SK-N-SH (cell line): ENCODE data around the gene COL8A1. TPM values are rescaled to one million over a fixed set of nuclear protein-coding genes. Genes with fewer than 3 reads are reported as not detected.

Experiments used
- CTCF ChIA-PET: fragments of 300-600, 350-600 bp; formaldehyde crosslinking; extraction: SDS; loops from one replicate; lab custom pipeline; 2021; lab: Yijun Ruan, JAX
- POLR2A ChIA-PET: fragments of 350-600 bp; sonication (Branson Sonifier 250); formaldehyde crosslinking; extraction: SDS; loops from one replicate; lab custom pipeline; 2020; ENCODE audit warnings: antibody characterized with exemption, inconsistent platforms; lab: Yijun Ruan, JAX
- DNase-seq: peaks from one replicate; pipeline ENCODE4 v3.0.0; 2012
- H2AFZ ChIP-seq: fragments of 200-600 bp; sonication (generic); 2 replicates; pipeline ENCODE4 v1.8.1; 2016; ENCODE audit warnings: antibody characterized with exemption, mild to moderate bottlenecking, low read depth
- H3F3A ChIP-seq: fragments of 200-600 bp; sonication (generic); replicated peaks from 2 replicates; pipeline ENCODE3; 2016; ENCODE audit warnings: antibody characterized with exemption, mild to moderate bottlenecking; ENCODE audit not compliant: insufficient read depth
- H3K27ac ChIP-seq, 2 experiments: fragments of 200-500 bp in 1 of 2; fragments of 200-600 bp in 1 of 2; sonication (Bioruptor generic) in 1 of 2; sonication (generic), shearing (Covaris generic) in 1 of 2; 2 replicates each; pipeline versions ENCODE4 v1.5.1 to v1.6.1; 2014 to 2016; ENCODE audit warnings: low read depth in 2 of 2, inconsistent platforms in 1 of 2, low read length in 1 of 2, mild to moderate bottlenecking in 1 of 2, mixed read lengths in 1 of 2
- H3K27me3 ChIP-seq: fragments of 200-600 bp; sonication (generic), shearing (Covaris generic); 2 replicates; pipeline ENCODE4 v1.6.1; 2016; ENCODE audit warnings: mixed run types; ENCODE audit not compliant: insufficient read depth
- H3K36me3 ChIP-seq, 2 experiments: fragments of 200-500 bp in 1 of 2; fragments of 200-600 bp in 1 of 2; sonication (Bioruptor generic) in 1 of 2; sonication (generic) in 1 of 2; replicated peaks in 1 of 2; 2 replicates each; pipeline versions ENCODE3 to v1.5.1; 2014 to 2016; ENCODE audit warnings: low read length in 1 of 2, mild to moderate bottlenecking in 1 of 2; ENCODE audit not compliant: insufficient read depth in 2 of 2, control insufficient read depth in 1 of 2
- H3K4me1 ChIP-seq, 2 experiments: fragments of 200-500 bp in 1 of 2; fragments of 200-600 bp in 1 of 2; sonication (Bioruptor generic) in 1 of 2; sonication (generic), shearing (Covaris generic) in 1 of 2; 2 replicates each; pipeline versions ENCODE4 v1.5.1 to v1.6.1; 2014 to 2016; ENCODE audit warnings: low read depth in 1 of 2, low read length in 1 of 2, mixed run types in 1 of 2; ENCODE audit not compliant: insufficient read depth in 2 of 2, control insufficient read depth in 1 of 2
- H3K4me2 ChIP-seq: fragments of 200-600 bp; sonication (generic), shearing (Covaris generic); 2 replicates; pipeline ENCODE4 v1.6.1; 2017; ENCODE audit warnings: mixed run types
- H3K4me3 ChIP-seq, 2 experiments: fragments of 200-500 bp in 1 of 2; fragments of 200-600 bp in 1 of 2; sonication (Bioruptor generic) in 1 of 2; sonication (generic), shearing (Covaris generic) in 1 of 2; 2 replicates each; pipeline versions ENCODE4 v1.5.1 to v1.8.1; 2014 to 2016; ENCODE audit warnings: low read depth in 2 of 2, inconsistent platforms in 1 of 2, low read length in 1 of 2, mild to moderate bottlenecking in 1 of 2, mixed read lengths in 1 of 2, moderate library complexity in 1 of 2
- H3K79me2 ChIP-seq: fragments of 200-600 bp; sonication (generic); 2 replicates; pipeline ENCODE4 v1.8.1; 2017; ENCODE audit warnings: mild to moderate bottlenecking; ENCODE audit not compliant: insufficient read depth
- H3K9ac ChIP-seq: fragments of 200-600 bp; sonication (generic); 2 replicates; pipeline ENCODE4 v1.6.1; 2017; ENCODE audit warnings: mixed run types
- H3K9me2 ChIP-seq: fragments of 200-600 bp; sonication (generic); 2 replicates; pipeline ENCODE4 v1.6.1; 2017; ENCODE audit warnings: mixed run types
- H3K9me3 ChIP-seq: fragments of 200-600 bp; sonication (generic); 2 replicates; pipeline ENCODE4 v1.6.1; 2017; ENCODE audit warnings: mixed run types, mild to moderate bottlenecking, moderate library complexity
- H4K20me1 ChIP-seq: fragments of 200-600 bp; sonication (generic); 2 replicates; pipeline ENCODE4 v1.6.1; 2017; ENCODE audit warnings: mild to moderate bottlenecking, mixed run types; ENCODE audit not compliant: insufficient read depth
- CHD2 ChIP-seq: fragments of 150-350 bp; IDR thresholded peaks from 2 replicates; pipeline ENCODE4 v1.6.1; 2018; ENCODE audit warnings: low read length; ENCODE audit not compliant: partially characterized antibody
- CTCF ChIP-seq: fragments of 200-600 bp; sonication (generic); IDR thresholded peaks from 2 replicates; pipeline ENCODE4 v1.6.1; 2017; ENCODE audit warnings: antibody characterized with exemption, mild to moderate bottlenecking, moderate library complexity
- ELF1 ChIP-seq: IDR thresholded peaks from 2 replicates; pipeline ENCODE4 v1.4.0; 2012
- FOSL2 ChIP-seq: IDR thresholded peaks from 2 replicates; pipeline ENCODE4 v1.4.0; 2012; ENCODE audit warnings: low read depth, mild to moderate bottlenecking, moderate library complexity, borderline replicate concordance
- IRF3 ChIP-seq: fragments of 150-350 bp; IDR thresholded peaks from 2 replicates; pipeline ENCODE4 v1.6.1; 2016; ENCODE audit warnings: mild to moderate bottlenecking, low read depth, low read length
- MEF2A ChIP-seq: IDR thresholded peaks from 2 replicates; pipeline ENCODE4 v1.4.0; 2012; ENCODE audit warnings: low read depth, borderline replicate concordance
- POLR2AphosphoS5 ChIP-seq: IDR thresholded peaks from 2 replicates; pipeline ENCODE4 v1.6.1; 2012; ENCODE audit warnings: low read depth, low read length
- RCOR1 ChIP-seq: fragments of 150-350 bp; IDR thresholded peaks from 2 replicates; pipeline ENCODE4 v1.6.1; 2017; ENCODE audit warnings: antibody characterized with exemption, low read length
- RFX5 ChIP-seq: IDR thresholded peaks from 2 replicates; pipeline ENCODE4 v1.6.1; 2012; ENCODE audit warnings: mild to moderate bottlenecking, improper control_type of control experiment, low read length
- RXRA ChIP-seq: IDR thresholded peaks from 2 replicates; pipeline ENCODE4 v1.4.0; 2012; ENCODE audit warnings: low read depth, mild to moderate bottlenecking, borderline replicate concordance
- SIN3A ChIP-seq: IDR thresholded peaks from 2 replicates; pipeline ENCODE4 v1.6.1; 2012; ENCODE audit warnings: low read depth, mild to moderate bottlenecking, low read length, moderate library complexity, borderline replicate concordance
- TAF1 ChIP-seq: IDR thresholded peaks from 2 replicates; pipeline ENCODE4 v1.6.1; 2012; ENCODE audit warnings: low read depth, mild to moderate bottlenecking, low read length, moderate library complexity, borderline replicate concordance
- WGBS: methylation state at CpG from one replicate; pipeline ENCODE4 v1.1.6; 2017; ENCODE audit warnings: low lambda C conversion rate; 5-methylcytosine and 5-hydroxymethylcytosine counted together
- polyA plus RNA-seq, 3 experiments: library from polyadenylated mRNA; depleted of rRNA; stranded (reverse); fragments of >200 nt; gene quantifications; 2 replicates each; pipeline ENCODE4 v1.2.3, GENCODE V29; 2012
- TF ChIP-seq, protein P1 (sequence below): IDR thresholded peaks from 2 replicates; pipeline ENCODE4; 2012

The COL8A1 gene
- polyA plus RNA-seq, 1 of the 3 experiments (the other 2 are of a cell fraction): 4.0 TPM

DNA sequence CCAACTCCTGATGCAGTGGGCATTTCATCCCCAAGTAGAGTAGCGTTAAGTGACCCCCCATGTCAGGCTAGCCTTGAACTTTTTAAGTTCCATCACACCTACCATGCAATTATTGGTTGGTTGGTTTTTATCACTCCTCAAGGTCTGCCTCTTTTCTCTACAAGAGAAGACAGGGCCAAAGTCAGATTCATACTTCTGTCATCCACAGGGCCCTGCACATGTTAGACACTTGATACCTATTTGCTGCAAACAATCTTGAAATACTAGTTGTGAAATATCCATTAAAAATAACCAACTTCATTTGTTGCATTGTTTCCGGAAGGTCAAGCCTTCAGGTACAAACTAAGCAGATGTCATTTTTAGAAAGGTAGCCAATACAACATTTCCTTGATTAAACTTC lies 180.4 kb downstream of the COL8A1 start:
- Histone ChIP-seq H4K20me1 (no peaks in the 10 kb centered on the region), H3K9me3 (no peaks in the 10 kb centered on the region), H3K36me3 (no peaks in the 10 kb centered on the region), H3K9ac (0 out of 2 replicates have a peak overlapping the region, but pooled peaks have one; percentile 84), H3K4me3 (peak overlapping the region in 1 of 2 experiments; percentile 91; a peak in 2 of 4 replicates), H3K9me2 (no peaks in the 10 kb centered on the region), H2AFZ (no peak overlapping the region), H3K27ac (no peak overlapping the region), H3K4me2 (peak overlapping the region; percentile 86), H3K79me2 (peaks cover 32% of the 10 kb centered on the region), H3F3A (peaks cover 11% of the 10 kb centered on the region), H3K4me1 (peaks cover 7 to 11% of the 10 kb centered on the region in 2 experiments; a peak in 3 of 4 replicates), H3K27me3 (no peaks in the 10 kb centered on the region)
- ChIA-PET POLR2A (no interaction called here), CTCF (interaction anchor here (0.6 to 1.0 kb wide), 2 partner anchors 13 to 441 kb away, joined by 3 to 4 read pairs; partner anchors contain the start of gene TBC1D23)
- 97% methylated on average over 2 of the region's 2 CpGs for WGBS
- DNase-seq: no peak
- TF ChIP-seq CHD2 (no peak), SIN3A (no peak), FOSL2 (no peak), CTCF (no peak), ELF1 (no peak), TAF1 (no peak), MEF2A (no peak), RFX5 (no peak), POLR2AphosphoS5 (no peak), RCOR1 (no peak), RXRA (no peak), IRF3 (no peak)
- TF ChIP-seq, protein P1, sequence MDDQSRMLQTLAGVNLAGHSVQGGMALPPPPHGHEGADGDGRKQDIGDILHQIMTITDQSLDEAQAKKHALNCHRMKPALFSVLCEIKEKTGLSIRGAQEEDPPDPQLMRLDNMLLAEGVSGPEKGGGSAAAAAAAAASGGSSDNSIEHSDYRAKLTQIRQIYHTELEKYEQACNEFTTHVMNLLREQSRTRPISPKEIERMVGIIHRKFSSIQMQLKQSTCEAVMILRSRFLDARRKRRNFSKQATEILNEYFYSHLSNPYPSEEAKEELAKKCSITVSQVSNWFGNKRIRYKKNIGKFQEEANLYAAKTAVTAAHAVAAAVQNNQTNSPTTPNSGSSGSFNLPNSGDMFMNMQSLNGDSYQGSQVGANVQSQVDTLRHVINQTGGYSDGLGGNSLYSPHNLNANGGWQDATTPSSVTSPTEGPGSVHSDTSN: no peak
